GM21528 (cell line): ENCODE measurements around the gene CSNK1G2.

Experiments used
- ATAC-seq: cut with Tn5 transposase; IDR thresholded peaks from one replicate; pipeline ENCODE4 v1.9.1; 2021; ENCODE audit warnings: mild to moderate bottlenecking, moderate library complexity; ENCODE audit not compliant: unreplicated experiment, low FRiP score

CSNK1G2 gene

DNA sequence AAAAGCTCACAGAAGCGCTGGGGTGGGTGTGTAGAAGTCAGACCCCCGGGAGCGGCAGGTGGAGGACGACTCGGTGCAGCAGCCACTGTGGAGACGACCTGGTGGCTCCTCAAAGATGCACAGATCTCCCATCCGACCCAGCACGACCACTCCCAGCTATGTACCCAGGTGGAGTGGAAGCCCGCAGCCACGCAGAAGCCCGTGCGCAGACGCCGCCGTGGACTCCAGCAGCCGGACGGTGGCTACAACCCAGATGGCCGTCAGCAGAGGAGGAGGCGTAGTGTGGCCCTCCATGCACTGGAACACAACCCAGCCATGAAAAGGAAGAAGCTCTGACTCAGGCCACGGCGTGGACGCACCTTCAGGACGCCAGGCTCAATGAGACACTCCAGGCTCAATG lies 21.7 kb downstream of the CSNK1G2 start:
- ATAC-seq = no peak

- ATAC-seq = no peak
Observed at GRCh38 chr19:1967087-1967608, 26.2 kb downstream of the CSNK1G2 start.

DNA sequence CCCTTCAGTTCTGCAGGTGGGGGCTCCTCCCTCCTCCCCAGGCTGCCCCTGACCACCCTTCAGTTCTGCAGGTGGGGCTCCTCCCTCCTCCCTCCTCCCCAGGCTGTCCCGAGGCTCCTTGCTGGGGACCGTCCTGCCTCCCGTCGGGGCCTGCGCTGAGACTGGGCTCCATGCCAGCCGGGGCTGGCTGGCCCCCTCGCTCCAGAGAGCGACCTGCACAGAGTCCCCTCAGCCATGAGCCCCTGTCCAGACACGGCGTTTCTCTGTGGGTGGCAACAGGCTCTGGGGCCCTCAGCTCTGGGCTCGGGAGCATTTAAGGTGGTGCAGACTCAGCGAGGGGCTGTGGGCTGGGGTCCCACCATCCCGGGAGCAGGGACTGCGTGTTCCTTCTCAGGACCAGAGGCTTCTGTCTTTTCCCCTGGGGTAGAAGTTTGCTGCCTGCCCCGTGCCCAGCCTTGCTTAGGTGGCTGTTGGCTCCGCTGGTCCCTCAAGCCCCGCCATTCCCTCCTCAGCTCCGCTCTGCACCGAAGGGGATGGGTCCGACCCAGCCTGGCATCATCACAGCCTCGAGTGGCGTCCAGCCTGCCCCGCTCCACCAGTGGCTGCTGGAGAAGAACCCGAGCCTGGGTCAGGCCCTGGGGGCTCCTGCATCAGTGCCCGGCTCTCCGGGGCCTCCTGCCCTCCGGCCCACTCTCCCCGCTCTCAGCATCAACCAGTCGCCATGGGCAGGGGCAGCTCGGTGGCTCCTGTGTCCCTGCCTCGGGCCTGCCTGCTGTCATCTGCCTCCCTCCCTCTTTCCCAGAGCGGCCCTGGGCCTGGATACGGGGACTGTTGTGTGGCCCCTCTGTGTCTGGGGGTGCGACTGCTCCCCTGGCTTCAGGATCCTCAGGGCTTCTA lies 27.6 kb downstream of the CSNK1G2 start:
- no peak for ATAC-seq

DNA sequence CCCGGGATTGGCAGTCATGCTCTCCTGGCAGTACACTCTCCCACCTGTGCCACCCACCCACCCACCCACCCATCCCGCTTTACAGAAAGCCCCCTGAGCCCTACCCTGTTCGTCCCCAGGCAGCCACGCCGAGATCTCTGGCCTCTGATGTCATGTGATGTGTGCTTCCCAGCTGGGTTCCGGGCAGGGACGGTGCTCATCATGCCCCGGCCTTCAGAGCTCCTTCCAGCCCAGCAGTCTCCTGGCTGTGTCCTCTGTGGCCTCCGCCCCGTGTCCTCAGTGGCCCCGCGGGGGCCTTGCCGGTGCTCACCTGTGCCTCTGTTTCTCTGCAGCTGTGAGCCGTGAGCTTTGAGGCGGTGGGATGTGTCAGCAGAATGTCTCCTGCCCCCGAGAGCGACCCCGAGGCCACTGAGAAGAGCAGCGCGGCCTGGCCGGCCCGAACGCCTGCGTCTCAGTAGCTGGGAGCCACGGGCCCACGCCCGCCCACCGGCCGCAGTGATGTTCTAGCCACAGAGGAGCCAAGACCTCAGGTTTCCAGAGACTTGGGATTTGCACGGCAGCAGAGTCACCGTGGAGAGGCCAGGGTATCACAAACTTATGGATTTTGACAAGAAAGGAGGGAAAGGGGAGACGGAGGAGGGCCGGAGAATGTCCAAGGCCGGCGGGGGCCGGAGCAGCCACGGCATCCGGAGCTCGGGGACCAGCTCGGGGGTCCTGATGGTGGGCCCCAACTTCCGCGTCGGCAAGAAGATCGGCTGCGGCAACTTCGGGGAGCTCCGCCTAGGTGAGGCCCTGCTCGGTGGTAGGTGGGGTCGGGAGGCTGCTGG lies 28.4 kb downstream of the CSNK1G2 start:
- ATAC-seq = no peak

DNA sequence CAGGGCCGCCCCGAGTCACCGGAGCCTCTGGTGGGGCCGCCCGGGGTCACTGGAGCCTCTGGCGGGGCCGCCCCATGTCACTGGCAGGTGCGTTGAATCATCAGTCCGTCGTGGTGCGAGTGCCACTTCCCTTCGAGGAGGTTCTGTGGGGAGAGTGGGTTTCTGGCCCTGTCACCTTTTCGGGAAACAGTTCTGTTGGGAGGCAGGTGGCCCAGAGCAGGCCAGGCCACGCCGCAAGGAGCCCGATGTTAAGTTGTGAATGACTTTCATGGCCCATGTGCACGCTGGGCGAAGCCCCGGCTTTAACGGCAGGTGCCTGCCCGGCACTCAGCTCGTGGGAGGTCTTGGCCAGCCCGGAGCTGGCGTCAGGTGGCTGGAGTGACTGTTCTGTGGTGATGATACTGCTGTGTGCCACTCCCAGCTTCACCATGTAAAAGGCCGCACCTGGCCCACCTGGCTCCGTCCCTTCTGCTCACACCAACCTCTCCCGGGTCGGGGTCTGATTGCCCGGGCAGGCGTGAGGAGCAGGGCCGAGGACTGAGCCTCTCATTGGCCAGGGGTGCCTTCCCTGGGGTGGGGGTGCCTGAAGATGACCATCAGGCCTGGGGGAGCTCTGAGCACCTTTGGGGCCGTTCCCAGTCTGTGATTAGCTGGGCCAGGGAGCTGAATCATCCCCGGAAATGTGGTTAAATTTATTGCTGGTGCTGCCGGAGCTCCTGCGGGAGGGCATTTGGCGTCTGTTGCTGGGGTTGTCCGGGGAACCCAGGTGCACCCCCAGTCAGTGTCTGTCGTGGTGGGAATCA lies 29.2 kb downstream of the CSNK1G2 start:
- ATAC-seq = no peak

DNA sequence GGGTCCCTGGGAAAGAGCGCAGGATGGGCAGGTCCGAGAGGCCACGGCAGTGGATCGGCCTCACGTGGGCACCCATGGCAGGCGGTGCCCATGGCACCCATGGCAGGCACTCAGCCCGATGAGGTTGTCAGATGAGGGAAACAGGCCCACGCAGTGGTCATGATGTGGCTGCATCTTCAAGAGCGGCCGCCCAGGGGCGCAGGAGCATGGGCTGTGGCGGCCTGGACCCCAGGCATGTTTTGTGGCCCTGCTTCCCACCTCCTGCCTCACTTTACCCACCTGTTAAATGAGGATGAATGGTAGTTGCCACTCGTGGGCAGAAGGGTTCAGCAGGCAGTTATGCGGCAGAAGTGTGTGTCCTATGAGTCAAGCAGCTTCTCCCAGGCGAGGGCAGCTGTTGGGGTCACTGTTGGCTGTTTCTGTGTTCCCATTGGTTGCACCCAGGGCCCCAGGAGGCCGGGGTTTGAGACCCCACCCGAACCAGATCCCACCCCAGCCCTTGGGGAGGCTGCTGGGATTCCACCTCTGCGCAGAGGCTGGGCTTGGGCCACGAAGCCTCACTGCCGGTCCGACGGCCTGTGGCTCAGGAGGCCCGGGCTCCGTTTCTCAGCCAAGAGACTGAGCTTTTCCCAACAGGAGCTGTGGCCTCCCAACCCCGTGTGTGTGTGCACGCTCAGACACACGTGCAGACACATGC lies 30.0 kb downstream of the CSNK1G2 start:
- ATAC-seq = no peak

DNA sequence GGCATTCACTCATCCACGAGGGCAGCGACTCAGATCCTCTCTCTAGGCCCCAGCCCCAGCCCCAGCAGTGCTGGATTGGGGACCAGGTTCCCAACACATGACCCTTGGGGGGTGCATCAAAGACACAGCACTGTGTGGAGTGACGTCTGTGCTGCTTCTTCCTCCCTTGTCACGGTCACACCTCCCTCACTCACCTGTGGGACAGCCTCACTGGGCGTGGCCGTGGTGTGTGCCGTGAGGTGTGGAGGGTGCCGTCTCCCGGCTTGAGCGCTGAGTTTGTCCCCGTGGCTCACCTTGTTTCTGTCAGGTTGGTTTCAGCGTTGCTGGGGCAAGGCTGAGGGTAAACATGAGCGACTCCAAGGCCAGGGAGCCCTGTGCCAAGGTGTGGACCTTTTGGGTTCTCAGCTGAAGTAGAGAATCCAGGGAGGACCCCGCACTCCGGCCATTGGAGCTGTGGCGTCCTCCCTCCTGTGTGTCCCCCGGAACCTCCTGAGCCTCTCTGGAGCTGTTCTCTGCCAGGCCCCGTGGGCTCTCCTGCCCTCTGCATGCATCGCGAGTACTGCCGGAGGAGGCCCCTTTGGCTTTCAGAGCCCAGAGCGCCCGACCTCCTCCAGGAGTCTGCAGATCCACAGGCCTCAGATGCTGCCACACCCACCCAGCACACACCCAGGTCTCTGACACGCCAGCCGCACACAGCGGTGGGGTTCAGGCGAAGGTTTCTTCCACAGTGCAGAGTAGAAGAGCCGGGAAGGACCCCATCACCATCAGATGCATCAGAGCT lies 33.6 kb downstream of the CSNK1G2 start:
- ATAC-seq = no peak

DNA sequence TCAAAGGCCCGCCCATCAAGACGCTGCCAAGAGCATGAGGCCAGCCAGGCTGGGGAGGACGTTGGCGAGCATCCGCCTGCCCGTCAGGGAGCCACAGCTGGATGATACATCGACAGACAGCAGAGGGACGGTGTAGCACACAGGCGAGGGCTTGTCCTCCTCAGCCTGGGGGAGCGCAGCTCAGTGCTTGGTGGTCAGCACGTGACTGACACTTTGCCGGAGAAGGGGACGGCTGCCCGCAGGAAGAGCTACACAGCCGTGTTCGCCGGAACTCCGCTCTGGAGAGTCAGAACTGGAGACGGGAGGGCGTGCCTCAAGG lies 34.1 kb downstream of the CSNK1G2 start:
- no peak for ATAC-seq

- no peak for ATAC-seq
Observed at GRCh38 chr19:1977120-1977519, 36.1 kb downstream of the CSNK1G2 start.

DNA sequence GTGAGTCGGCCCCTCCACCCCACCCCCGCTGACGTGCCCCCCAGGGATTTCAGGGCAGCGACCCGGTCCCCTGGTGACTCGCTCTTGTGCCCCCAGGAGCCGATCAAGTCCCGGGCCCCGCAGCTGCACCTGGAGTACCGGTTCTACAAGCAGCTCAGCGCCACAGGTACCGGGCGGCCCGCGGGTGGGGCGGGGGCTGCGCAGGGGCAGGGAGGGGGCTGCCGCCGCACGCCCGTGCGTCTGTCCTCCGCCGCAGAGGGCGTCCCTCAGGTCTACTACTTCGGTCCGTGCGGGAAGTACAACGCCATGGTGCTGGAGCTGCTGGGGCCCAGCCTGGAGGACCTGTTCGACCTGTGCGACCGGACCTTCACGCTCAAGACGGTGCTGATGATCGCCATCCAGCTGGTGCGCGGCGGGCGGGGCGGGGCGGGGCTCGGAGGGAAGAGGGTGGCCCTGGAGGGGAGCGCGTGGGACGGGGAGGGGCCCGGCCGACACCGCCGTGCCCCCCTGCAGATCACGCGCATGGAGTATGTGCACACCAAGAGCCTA lies 37.4 kb downstream of the CSNK1G2 start:
- ATAC-seq = no peak

DNA sequence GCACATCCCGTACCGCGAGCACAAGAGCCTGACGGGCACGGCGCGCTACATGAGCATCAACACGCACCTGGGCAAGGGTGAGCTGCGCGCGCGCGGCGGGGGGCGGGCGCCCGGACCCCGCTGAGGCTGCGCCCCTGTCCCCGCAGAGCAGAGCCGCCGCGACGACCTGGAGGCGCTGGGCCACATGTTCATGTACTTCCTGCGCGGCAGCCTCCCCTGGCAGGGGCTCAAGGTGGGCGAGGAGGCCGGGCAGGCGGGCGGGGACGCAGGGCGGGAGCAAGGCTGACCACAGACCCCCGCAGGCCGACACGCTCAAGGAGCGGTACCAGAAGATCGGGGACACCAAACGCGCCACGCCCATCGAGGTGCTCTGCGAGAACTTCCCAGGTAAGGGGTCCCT lies 38.0 kb downstream of the CSNK1G2 start:
- no peak for ATAC-seq

DNA sequence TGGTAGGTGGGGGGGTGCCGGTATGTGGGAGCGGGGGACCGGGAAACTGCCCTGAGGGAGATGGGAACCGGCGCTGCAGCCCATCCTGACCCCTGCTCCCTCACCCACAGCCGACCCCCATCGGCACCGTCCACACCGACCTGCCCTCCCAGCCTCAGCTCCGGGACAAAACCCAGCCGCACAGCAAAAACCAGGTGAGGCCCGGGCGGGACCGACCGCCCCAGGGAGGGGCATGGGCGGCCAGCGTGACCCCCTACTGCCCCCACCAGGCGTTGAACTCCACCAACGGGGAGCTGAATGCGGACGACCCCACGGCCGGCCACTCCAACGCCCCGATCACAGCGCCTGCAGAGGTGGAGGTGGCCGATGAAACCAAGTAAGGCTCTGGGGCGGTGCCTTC lies 38.7 kb downstream of the CSNK1G2 start:
- ATAC-seq = no peak

GRCh38 chr19:1980091-1980808 lies 39.3 kb downstream of the CSNK1G2 start:
- ATAC-seq = no peak

DNA sequence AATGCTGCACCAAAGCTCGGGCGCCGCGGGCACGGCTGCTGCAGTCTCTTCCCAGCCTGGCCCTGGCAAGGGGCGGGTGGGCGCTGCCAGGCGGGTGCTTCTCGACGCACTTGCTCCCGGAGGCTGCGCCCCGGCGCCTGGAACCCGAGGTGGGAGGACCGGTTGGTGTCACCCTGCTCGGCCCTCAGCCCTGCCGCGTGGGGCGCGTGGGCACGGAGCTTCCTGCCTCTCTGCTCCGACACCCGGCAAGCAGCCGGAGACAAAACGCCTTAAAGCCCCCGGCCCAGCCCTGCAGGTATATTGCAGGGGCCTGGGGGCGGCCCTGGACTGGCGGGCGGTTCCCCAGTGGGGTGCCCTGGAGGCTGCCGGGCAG lies 39.8 kb downstream of the CSNK1G2 start:
- ATAC-seq = no peak

GRCh38 chr19:1981253-1981652 lies 40.3 kb downstream of the CSNK1G2 start:
- ATAC-seq = no peak

- no peak for ATAC-seq
Observed at GRCh38 chr19:1984357-1984756, 43.4 kb downstream of the CSNK1G2 start.

- no peak for ATAC-seq
Observed at GRCh38 chr19:1985588-1986356, 44.8 kb downstream of the CSNK1G2 start.
